PC-3 (cell line): ENCODE results near the gene PSORS1C1.

Source experiments
- EZH2 ChIP-seq: fragments of 300-600 bp; sonication (generic); IDR thresholded peaks from one replicate; pipeline ENCODE4 v1.6.1; 2017; ENCODE audit warnings: antibody characterized with exemption, mild to moderate bottlenecking, low read length; ENCODE audit not compliant: unreplicated experiment
- EZH2phosphoT487 ChIP-seq: fragments of 300-600 bp; sonication (generic); IDR thresholded peaks from 2 replicates; pipeline ENCODE4 v1.6.1; 2018; ENCODE audit warnings: mild to moderate bottlenecking, antibody characterized with exemption, low read length, borderline replicate concordance
- TF ChIP-seq, protein P1 (sequence below): fragments of 300-600 bp; sonication (generic); conservative IDR thresholded peaks from 2 replicates; pipeline ENCODE4 v1.5.1; 2017; ENCODE audit warnings: antibody characterized with exemption, low read depth, mild to moderate bottlenecking, low read length

GRCh38 chr6:31110825-31111582, 3.6 kb upstream of the PSORS1C1 start:
- TF ChIP-seq, protein P1, sequence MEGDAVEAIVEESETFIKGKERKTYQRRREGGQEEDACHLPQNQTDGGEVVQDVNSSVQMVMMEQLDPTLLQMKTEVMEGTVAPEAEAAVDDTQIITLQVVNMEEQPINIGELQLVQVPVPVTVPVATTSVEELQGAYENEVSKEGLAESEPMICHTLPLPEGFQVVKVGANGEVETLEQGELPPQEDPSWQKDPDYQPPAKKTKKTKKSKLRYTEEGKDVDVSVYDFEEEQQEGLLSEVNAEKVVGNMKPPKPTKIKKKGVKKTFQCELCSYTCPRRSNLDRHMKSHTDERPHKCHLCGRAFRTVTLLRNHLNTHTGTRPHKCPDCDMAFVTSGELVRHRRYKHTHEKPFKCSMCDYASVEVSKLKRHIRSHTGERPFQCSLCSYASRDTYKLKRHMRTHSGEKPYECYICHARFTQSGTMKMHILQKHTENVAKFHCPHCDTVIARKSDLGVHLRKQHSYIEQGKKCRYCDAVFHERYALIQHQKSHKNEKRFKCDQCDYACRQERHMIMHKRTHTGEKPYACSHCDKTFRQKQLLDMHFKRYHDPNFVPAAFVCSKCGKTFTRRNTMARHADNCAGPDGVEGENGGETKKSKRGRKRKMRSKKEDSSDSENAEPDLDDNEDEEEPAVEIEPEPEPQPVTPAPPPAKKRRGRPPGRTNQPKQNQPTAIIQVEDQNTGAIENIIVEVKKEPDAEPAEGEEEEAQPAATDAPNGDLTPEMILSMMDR, result no peak
- no peak for TF ChIP-seq EZH2
- TF ChIP-seq EZH2phosphoT487, result no peak
